ENCODE results near the gene LAMC3.

The LAMC3 gene

DNA sequence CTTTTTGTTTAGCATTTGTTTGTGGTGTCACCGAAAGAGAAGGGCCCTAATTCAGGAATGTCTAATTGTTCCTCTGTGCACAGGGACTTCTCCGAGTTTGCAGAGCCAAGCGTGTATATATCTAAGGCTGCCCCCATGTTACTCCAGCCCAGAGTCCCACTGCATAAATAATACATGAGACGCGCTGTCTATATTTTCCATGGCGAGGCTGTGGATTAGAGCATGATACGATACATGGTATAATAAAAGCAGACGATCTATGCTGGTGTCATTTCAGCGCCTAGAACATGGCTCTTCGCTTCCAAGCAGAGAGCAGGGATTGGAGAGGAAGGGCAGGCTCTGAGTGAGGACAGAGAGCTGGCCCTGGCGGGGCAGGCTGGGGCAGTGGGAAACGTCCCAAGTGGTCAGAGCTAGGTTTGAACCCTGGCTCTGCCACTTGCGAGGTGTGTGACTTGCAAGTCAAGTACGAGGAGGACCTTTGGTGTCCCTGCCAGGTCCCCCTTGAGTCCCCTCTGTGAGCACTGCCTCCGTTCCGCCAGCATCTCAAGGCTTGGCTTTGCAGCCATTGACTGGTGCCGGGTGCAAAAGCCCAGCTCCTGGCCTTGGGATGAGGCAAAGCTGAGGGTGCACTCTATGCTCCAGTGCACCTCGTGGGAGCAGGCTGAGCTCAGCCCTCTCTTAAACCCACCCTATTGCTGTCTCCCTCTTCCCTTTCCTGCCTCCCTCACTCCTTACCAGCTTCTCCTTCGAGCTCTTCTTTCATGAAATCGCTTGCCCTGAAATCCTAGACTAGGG lies 29.2 kb upstream of the LAMC3 start:
- no peak for DNase-seq (ENCODE audit: low read depth)

- no peak for DNase-seq (ENCODE audit: low read depth)
Measured at GRCh38 chr9:130980526-130980925, 28.4 kb upstream of the LAMC3 start.

DNA sequence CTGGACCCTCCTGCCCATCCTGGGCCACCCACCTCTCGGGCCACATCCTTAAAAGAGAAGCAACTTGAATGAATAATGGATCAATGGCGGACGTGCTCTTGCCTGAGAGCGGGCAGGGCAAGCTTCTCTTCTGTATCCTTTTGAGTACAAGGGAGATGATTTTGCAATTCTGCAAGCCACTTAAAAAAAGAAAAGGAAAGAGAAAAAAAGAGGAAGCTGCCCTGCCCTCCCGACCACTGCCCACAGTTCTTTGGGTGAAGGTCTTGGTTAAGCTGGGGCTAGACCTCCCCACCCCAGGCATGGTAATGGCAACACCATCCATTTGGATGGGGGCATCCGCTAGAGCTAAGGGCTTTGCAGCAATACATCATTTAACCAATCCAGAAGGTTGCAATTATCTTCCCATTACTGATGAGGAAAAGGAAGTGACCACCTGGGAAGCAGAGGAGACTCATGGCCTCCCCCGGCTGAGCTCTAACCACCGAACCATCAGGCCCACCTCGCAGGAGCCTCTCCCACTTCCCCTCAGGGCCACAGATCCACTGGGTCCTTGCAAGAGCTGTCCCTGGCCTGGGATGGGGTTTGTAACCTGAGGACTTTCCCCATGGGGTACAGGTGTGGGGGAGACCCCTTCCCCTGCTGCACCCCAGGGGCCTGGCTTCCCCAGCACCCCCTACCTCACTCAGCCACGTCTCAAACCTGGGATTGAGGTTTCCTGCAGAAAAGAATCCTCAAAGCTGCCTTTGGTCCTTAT lies 27.8 kb upstream of the LAMC3 start:
- DNase-seq (ENCODE audit: low read depth), result no peak

GRCh38 chr9:130981756-130982137 lies 27.2 kb upstream of the LAMC3 start:
- no peak for DNase-seq (ENCODE audit: low read depth)

GRCh38 chr9:130982636-130983358 lies 26.2 kb upstream of the LAMC3 start:
- DNase-seq (ENCODE audit: low read depth), result no peak

DNA sequence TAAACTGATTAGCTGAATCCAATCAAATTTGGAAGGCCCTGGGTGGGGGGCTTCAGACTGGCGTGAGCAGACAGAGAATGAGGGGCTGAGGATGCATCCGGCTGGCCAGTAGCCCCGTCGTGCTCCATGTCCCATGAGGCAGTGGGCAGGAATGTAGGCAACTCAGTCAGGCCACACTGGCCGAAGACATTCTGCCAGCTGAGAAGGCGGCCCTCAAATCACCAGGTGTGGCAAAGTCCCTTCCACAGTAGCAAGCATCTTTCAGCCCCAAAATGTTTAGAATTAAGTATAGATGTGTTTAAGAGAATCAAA lies 25.7 kb upstream of the LAMC3 start:
- DNase-seq (ENCODE audit: low read depth), result no peak

- DNase-seq (ENCODE audit: low read depth), result no peak
Measured at GRCh38 chr9:130983970-130984369, 25.0 kb upstream of the LAMC3 start.

DNA sequence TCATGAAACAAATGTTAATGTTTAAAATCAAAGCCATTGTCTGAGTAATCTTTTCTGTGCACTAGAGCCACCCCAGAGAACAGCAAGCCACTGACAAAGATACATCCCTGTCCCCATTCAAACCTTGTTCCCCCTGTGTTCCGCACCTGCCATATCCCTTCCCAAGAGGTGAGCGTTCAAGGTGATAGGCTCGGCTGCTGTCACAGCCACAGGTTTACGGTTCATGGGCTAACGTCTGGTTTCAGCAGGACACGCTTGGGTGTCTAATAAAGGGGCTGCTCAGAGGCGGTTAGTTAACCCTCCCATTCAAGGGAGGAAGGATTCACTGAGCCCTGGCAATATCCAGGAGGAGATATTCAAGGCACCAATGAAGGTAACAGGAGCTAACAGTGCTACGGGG lies 24.5 kb upstream of the LAMC3 start:
- no peak for DNase-seq (ENCODE audit: low read depth)

- DNase-seq (ENCODE audit: low read depth), result no peak
Measured at GRCh38 chr9:130985029-130985428, 23.9 kb upstream of the LAMC3 start.

GRCh38 chr9:130985606-130986162 lies 23.3 kb upstream of the LAMC3 start:
- DNase-seq (ENCODE audit: low read depth), result no peak

- DNase-seq (ENCODE audit: low read depth), result no peak
Measured at GRCh38 chr9:130986356-130986965, 22.5 kb upstream of the LAMC3 start.

GRCh38 chr9:130987054-130987453 lies 21.9 kb upstream of the LAMC3 start:
- DNase-seq (ENCODE audit: low read depth), result no peak

DNA sequence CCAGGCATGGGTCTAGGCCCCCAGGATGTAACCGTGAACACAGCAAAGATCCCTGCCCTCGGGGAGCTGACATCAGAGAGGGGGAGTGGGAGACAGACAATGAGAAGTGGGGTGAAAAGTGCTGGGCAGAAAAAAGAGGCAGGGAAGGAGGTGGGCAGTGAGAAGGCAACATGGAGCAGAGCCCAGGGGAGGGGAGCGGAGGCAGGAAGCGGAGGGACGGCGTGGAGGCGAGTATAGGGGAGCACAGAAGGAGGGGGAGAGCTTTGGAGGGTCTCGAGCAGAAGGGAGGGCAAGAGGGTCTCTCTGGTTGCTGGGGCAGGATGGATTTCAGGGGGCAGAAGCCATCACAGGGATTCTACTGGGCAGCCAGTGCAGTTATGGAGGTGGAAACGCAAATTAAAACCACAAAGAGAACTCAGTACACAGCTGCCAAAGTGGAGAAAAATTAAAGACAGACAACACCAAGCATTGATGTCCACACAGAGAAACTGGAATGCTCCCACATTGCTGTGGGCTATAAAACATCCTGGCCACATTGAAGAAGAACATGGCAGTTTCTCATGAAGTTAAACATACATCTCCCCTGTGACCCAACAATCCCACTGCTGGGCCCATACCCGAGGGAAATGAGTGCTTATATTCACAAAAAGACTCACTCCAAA lies 21.1 kb upstream of the LAMC3 start:
- DNase-seq (ENCODE audit: low read depth), result no peak

DNA sequence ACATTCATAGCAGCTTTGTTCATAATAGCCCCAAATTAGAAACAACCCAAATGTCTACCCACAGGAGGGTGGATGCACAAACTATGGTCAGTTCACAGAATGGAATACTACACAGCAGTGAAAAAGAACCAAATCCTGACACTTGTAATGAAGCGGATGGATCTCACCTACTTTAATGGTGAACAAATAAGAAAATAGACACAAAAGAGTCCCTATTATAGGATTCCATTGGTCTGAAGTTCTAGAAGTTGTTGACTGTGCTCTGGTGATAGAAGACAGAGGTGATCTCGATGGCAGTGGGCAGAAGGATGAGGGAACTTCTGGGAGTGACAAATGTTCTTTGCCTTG lies 20.6 kb upstream of the LAMC3 start:
- DNase-seq (ENCODE audit: low read depth), result no peak

- DNase-seq (ENCODE audit: low read depth), result no peak
Measured at GRCh38 chr9:130988905-130989304, 20.1 kb upstream of the LAMC3 start.

GRCh38 chr9:130989391-130989790 lies 19.6 kb upstream of the LAMC3 start:
- no peak for DNase-seq (ENCODE audit: low read depth)

DNA sequence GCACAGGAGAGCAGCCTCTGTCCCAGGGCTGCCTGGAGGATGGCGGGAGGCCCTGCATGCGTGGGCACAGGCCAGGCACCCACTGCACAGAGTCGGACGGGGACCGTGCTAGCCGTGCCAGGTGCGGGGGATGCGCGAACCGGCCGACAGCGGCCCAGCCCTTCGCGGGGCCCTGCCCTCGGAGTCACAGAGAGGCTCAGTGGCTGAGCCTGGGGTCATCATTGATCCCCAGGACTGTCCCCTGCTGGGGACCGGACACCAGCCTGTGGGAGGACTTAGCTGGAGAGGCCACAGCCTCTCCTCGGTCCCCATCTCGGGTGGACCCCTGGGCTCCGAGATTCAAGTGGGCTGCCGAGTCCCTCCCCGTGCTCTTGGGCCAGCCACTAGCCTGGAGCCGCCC lies 19.1 kb upstream of the LAMC3 start:
- DNase-seq (ENCODE audit: low read depth), result no peak

- DNase-seq (ENCODE audit: low read depth), result no peak
Measured at GRCh38 chr9:130990306-130990977, 18.5 kb upstream of the LAMC3 start.

DNA sequence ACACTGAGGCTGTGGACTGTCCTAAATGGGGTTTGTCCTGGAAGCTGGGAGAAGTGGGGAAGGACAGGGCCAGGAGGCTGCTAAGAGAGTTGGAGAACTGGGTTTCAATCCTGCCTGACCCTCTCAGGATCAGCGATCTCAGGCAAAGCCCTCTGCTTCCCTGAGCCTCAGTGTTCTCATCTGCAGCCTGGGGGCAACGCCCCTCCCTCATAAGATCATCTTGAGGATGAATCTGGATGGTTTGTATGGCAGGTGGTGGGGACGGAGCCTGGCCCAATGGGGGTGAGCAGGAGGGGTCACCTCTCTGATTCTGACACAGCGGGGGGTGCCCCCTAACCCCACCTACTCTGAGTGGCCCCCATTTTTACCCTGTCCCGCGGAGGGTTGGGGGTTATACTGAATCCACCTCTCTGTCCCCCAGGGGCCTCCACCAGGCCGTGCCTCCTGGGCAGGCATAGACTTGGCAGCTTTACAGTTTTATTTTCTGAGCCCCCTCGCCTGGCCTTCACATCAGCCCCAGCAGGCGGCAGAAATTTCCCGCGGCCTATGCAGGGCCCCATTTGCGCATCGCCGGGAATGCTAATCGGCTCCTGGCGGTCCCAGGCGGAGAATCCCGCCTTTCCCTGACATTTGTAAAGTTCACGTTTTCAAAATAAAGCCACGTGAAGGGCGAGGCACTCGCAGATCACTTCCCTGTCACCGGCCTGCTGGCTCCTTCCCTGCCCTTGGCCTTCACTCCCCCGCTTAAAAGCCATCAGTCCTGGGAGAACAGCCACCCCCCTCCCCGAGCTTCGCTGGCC lies 17.8 kb upstream of the LAMC3 start:
- DNase-seq (ENCODE audit: low read depth), result no peak
